ENCODE data around the gene IGFL1. TPM values are rescaled to one million over a fixed set of nuclear protein-coding genes. Genes with fewer than 3 reads are reported as not detected.
"Not testable (repeated sequence)": the region's sequence is repeated elsewhere in the genome, so short reads cannot be mapped to it uniquely, and the experiment has no call there.

The IGFL1 gene
- total RNA-seq, 1 donor from 2014 or later = not detected

GRCh38 chr19:46262684-46263296 is 33.2 kb downstream of the IGFL1 start:
- H3K27ac ChIP-seq (ENCODE audit: low read depth, low read length); H3K36me3 ChIP-seq (ENCODE audit: control insufficient read depth in 3 of 3, insufficient read depth in 3 of 3, low read length in 3 of 3); H3K9me3 ChIP-seq (ENCODE audit: control insufficient read depth in 3 of 3, low read length in 3 of 3); H3K4me1 ChIP-seq (ENCODE audit: control insufficient read depth in 3 of 3, insufficient read depth in 3 of 3, low read length in 3 of 3); H3K9ac ChIP-seq (ENCODE audit: low read depth in 1 of 3, low read length in 3 of 3); H3K4me3 ChIP-seq (ENCODE audit: low read length in 3 of 3): not testable (repeated sequence)
- peaks cover 14 to 38% (median 24%) of the 10 kb centered on the region in 3 donors for H3K27me3 ChIP-seq (ENCODE audit: control insufficient read depth in 3 of 3, insufficient read depth in 3 of 3, low read length in 3 of 3)

- H3K4me1 ChIP-seq (ENCODE audit: control insufficient read depth in 3 of 3, insufficient read depth in 3 of 3, low read length in 3 of 3); H3K36me3 ChIP-seq (ENCODE audit: control insufficient read depth in 3 of 3, insufficient read depth in 3 of 3, low read length in 3 of 3); H3K27ac ChIP-seq (ENCODE audit: low read depth, low read length); H3K4me3 ChIP-seq (ENCODE audit: low read length in 3 of 3); H3K9ac ChIP-seq (ENCODE audit: low read depth in 1 of 3, low read length in 3 of 3); H3K9me3 ChIP-seq (ENCODE audit: control insufficient read depth in 3 of 3, low read length in 3 of 3): not testable (repeated sequence)
- H3K27me3 ChIP-seq (ENCODE audit: control insufficient read depth in 3 of 3, insufficient read depth in 3 of 3, low read length in 3 of 3) = peaks cover 11 to 32% (median 16%) of the 10 kb centered on the region in 3 donors
Measured at GRCh38 chr19:46264801-46265200, 35.3 kb downstream of the IGFL1 start.

- H3K36me3 ChIP-seq (ENCODE audit: control insufficient read depth in 3 of 3, insufficient read depth in 3 of 3, low read length in 3 of 3) = no peaks in the 10 kb centered on the region
Measured at GRCh38 chr19:46265217-46265828, 35.8 kb downstream of the IGFL1 start.

GRCh38 chr19:46269101-46269500 is 39.6 kb downstream of the IGFL1 start:
- no peaks in the 10 kb centered on the region for H3K4me1 ChIP-seq (ENCODE audit: control insufficient read depth in 3 of 3, insufficient read depth in 3 of 3, low read length in 3 of 3)
- no peak overlapping the region for H3K9ac ChIP-seq (ENCODE audit: low read depth in 1 of 3, low read length in 3 of 3)
- no peak overlapping the region for H3K4me3 ChIP-seq (ENCODE audit: low read length in 3 of 3)
- H3K36me3 ChIP-seq (ENCODE audit: control insufficient read depth in 3 of 3, insufficient read depth in 3 of 3, low read length in 3 of 3) = no peaks in the 10 kb centered on the region
- H3K27ac ChIP-seq (ENCODE audit: low read depth, low read length) = no peak overlapping the region
- H3K27me3 ChIP-seq (ENCODE audit: control insufficient read depth in 3 of 3, insufficient read depth in 3 of 3, low read length in 3 of 3) = peaks cover 7 to 14% (median 11%) of the 10 kb centered on the region in 3 donors
- no peaks in the 10 kb centered on the region for H3K9me3 ChIP-seq (ENCODE audit: control insufficient read depth in 3 of 3, low read length in 3 of 3)

More at GRCh38 chr19:46265217-46265828, 35.8 kb downstream of the IGFL1 start:
- no peaks in the 10 kb centered on the region for H3K9me3 ChIP-seq (ENCODE audit: control insufficient read depth in 3 of 3, low read length in 3 of 3)
- H3K27me3 ChIP-seq (ENCODE audit: control insufficient read depth in 3 of 3, insufficient read depth in 3 of 3, low read length in 3 of 3) = peaks cover 13 to 34% (median 17%) of the 10 kb centered on the region in 3 donors
- no peak overlapping the region for H3K4me3 ChIP-seq (ENCODE audit: low read length in 3 of 3)
- H3K4me1 ChIP-seq (ENCODE audit: control insufficient read depth in 3 of 3, insufficient read depth in 3 of 3, low read length in 3 of 3) = no peaks in the 10 kb centered on the region
- no peak overlapping the region for H3K27ac ChIP-seq (ENCODE audit: low read depth, low read length)
- H3K9ac ChIP-seq (ENCODE audit: low read depth in 1 of 3, low read length in 3 of 3) = no peak overlapping the region

- peaks cover 7 to 14% (median 11%) of the 10 kb centered on the region in 3 donors for H3K27me3 ChIP-seq (ENCODE audit: control insufficient read depth in 3 of 3, insufficient read depth in 3 of 3, low read length in 3 of 3)
- H3K9me3 ChIP-seq (ENCODE audit: control insufficient read depth in 3 of 3, low read length in 3 of 3) = no peaks in the 10 kb centered on the region
- no peak overlapping the region for H3K27ac ChIP-seq (ENCODE audit: low read depth, low read length)
- no peak overlapping the region for H3K9ac ChIP-seq (ENCODE audit: low read depth in 1 of 3, low read length in 3 of 3)
- H3K36me3 ChIP-seq (ENCODE audit: control insufficient read depth in 3 of 3, insufficient read depth in 3 of 3, low read length in 3 of 3) = no peaks in the 10 kb centered on the region
- H3K4me1 ChIP-seq (ENCODE audit: control insufficient read depth in 3 of 3, insufficient read depth in 3 of 3, low read length in 3 of 3) = no peaks in the 10 kb centered on the region
- H3K4me3 ChIP-seq (ENCODE audit: low read length in 3 of 3) = no peak overlapping the region
Measured at GRCh38 chr19:46270521-46271256, 41.1 kb downstream of the IGFL1 start.

- no peaks in the 10 kb centered on the region for H3K9me3 ChIP-seq (ENCODE audit: control insufficient read depth in 3 of 3, low read length in 3 of 3)
- H3K4me1 ChIP-seq (ENCODE audit: control insufficient read depth in 3 of 3, insufficient read depth in 3 of 3, low read length in 3 of 3) = no peaks in the 10 kb centered on the region
- no peak overlapping the region for H3K9ac ChIP-seq (ENCODE audit: low read depth in 1 of 3, low read length in 3 of 3)
- H3K27ac ChIP-seq (ENCODE audit: low read depth, low read length) = no peak overlapping the region
- H3K36me3 ChIP-seq (ENCODE audit: control insufficient read depth in 3 of 3, insufficient read depth in 3 of 3, low read length in 3 of 3) = no peaks in the 10 kb centered on the region
- H3K27me3 ChIP-seq (ENCODE audit: control insufficient read depth in 3 of 3, insufficient read depth in 3 of 3, low read length in 3 of 3) = peaks cover 7 to 14% (median 11%) of the 10 kb centered on the region in 3 donors
- H3K4me3 ChIP-seq (ENCODE audit: low read length in 3 of 3) = no peak overlapping the region
Measured at GRCh38 chr19:46271481-46272197, 42.1 kb downstream of the IGFL1 start.

GRCh38 chr19:46273931-46274330 is 44.4 kb downstream of the IGFL1 start:
- peaks cover 7 to 14% (median 11%) of the 10 kb centered on the region in 3 donors for H3K27me3 ChIP-seq (ENCODE audit: control insufficient read depth in 3 of 3, insufficient read depth in 3 of 3, low read length in 3 of 3)
- not testable (repeated sequence) for H3K36me3 ChIP-seq (ENCODE audit: control insufficient read depth in 3 of 3, insufficient read depth in 3 of 3, low read length in 3 of 3); H3K27ac ChIP-seq (ENCODE audit: low read depth, low read length); H3K9me3 ChIP-seq (ENCODE audit: control insufficient read depth in 3 of 3, low read length in 3 of 3); H3K4me1 ChIP-seq (ENCODE audit: control insufficient read depth in 3 of 3, insufficient read depth in 3 of 3, low read length in 3 of 3); H3K4me3 ChIP-seq (ENCODE audit: low read length in 3 of 3); H3K9ac ChIP-seq (ENCODE audit: low read depth in 1 of 3, low read length in 3 of 3)

- no peak overlapping the region for H3K27ac ChIP-seq (ENCODE audit: low read depth, low read length)
- peaks cover 0 to 2% (median 0%) of the 10 kb centered on the region in 3 donors for H3K4me1 ChIP-seq (ENCODE audit: control insufficient read depth in 3 of 3, insufficient read depth in 3 of 3, low read length in 3 of 3)
- no peak overlapping the region for H3K9ac ChIP-seq (ENCODE audit: low read depth in 1 of 3, low read length in 3 of 3)
- H3K27me3 ChIP-seq (ENCODE audit: control insufficient read depth in 3 of 3, insufficient read depth in 3 of 3, low read length in 3 of 3) = no peaks in the 10 kb centered on the region
- no peaks in the 10 kb centered on the region for H3K36me3 ChIP-seq (ENCODE audit: control insufficient read depth in 3 of 3, insufficient read depth in 3 of 3, low read length in 3 of 3)
- H3K9me3 ChIP-seq (ENCODE audit: control insufficient read depth in 3 of 3, low read length in 3 of 3) = no peaks in the 10 kb centered on the region
- H3K4me3 ChIP-seq (ENCODE audit: low read length in 3 of 3) = no peak overlapping the region
Measured at GRCh38 chr19:46279177-46279576, 49.6 kb downstream of the IGFL1 start.
